ENCODE data around the gene TMC6.

DNA sequence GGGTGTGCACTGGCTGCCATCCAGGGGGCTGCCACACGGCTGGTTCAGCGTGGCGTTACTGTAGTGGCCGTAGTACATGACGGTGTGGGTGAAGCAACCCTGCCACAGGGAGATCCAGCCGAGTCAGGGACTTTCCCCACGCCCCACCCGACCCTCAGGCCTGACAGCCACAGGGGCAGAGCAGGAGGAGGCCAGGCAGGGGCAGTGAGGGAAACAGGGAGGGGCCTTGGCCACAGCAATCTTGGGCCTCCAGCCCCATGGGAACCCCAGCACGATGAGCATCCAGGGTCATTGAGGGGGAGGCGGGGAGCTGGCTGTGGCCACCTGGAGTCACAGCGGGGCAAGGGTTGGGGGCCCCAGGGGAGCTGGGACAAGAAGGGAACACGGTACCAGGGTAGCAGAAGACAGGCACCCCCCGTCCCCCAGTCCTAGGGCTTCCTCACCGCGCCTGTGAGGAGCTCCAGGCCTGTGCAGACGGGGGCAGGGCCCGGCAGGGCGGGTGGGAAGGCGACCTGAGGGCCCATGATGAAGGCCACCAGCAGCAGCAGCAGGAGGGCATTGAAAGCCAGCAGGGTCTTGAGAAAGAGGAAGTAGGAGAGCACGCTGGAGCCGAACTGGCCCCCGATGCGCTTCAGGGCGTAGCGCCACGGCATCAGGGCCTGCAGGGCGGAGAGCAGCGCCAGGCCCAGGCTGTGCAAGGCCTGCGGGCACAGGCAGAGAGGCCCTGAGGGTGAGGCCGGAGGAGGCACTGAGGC is 4.3 kb downstream of the TMC6 start:
- no peak for TF ChIP-seq CHD2 (IDR thresholded peaks at IDR 0.05; ENCODE audit: low read length, partially characterized antibody)
- no peak for TF ChIP-seq EZH2phosphoT487 (IDR thresholded peaks at IDR 0.05; ENCODE audit: borderline replicate concordance, low read depth)
- TF ChIP-seq, protein P1, sequence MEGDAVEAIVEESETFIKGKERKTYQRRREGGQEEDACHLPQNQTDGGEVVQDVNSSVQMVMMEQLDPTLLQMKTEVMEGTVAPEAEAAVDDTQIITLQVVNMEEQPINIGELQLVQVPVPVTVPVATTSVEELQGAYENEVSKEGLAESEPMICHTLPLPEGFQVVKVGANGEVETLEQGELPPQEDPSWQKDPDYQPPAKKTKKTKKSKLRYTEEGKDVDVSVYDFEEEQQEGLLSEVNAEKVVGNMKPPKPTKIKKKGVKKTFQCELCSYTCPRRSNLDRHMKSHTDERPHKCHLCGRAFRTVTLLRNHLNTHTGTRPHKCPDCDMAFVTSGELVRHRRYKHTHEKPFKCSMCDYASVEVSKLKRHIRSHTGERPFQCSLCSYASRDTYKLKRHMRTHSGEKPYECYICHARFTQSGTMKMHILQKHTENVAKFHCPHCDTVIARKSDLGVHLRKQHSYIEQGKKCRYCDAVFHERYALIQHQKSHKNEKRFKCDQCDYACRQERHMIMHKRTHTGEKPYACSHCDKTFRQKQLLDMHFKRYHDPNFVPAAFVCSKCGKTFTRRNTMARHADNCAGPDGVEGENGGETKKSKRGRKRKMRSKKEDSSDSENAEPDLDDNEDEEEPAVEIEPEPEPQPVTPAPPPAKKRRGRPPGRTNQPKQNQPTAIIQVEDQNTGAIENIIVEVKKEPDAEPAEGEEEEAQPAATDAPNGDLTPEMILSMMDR (IDR thresholded peaks at IDR 0.05) = no peak
- TF ChIP-seq TAF1 (IDR thresholded peaks at IDR 0.05; ENCODE audit: borderline replicate concordance, low read depth, low read length) = no peak
- TF ChIP-seq TEAD4 (IDR thresholded peaks at IDR 0.05; ENCODE audit: borderline replicate concordance, insufficient read depth) = no peak
- no peak for TF ChIP-seq YY1 (IDR thresholded peaks at IDR 0.05; ENCODE audit: low read depth)
- TF ChIP-seq GABPA (IDR thresholded peaks at IDR 0.05; ENCODE audit: low read depth) = no peak
- TF ChIP-seq, protein P2, sequence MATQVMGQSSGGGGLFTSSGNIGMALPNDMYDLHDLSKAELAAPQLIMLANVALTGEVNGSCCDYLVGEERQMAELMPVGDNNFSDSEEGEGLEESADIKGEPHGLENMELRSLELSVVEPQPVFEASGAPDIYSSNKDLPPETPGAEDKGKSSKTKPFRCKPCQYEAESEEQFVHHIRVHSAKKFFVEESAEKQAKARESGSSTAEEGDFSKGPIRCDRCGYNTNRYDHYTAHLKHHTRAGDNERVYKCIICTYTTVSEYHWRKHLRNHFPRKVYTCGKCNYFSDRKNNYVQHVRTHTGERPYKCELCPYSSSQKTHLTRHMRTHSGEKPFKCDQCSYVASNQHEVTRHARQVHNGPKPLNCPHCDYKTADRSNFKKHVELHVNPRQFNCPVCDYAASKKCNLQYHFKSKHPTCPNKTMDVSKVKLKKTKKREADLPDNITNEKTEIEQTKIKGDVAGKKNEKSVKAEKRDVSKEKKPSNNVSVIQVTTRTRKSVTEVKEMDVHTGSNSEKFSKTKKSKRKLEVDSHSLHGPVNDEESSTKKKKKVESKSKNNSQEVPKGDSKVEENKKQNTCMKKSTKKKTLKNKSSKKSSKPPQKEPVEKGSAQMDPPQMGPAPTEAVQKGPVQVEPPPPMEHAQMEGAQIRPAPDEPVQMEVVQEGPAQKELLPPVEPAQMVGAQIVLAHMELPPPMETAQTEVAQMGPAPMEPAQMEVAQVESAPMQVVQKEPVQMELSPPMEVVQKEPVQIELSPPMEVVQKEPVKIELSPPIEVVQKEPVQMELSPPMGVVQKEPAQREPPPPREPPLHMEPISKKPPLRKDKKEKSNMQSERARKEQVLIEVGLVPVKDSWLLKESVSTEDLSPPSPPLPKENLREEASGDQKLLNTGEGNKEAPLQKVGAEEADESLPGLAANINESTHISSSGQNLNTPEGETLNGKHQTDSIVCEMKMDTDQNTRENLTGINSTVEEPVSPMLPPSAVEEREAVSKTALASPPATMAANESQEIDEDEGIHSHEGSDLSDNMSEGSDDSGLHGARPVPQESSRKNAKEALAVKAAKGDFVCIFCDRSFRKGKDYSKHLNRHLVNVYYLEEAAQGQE (IDR thresholded peaks at IDR 0.05; ENCODE audit: low read depth, low read length) = no peak
- no peak for TF ChIP-seq MAX (IDR thresholded peaks at IDR 0.05; ENCODE audit: low read depth)
- TF ChIP-seq RFX5 (IDR thresholded peaks at IDR 0.05; ENCODE audit: low read length) = no peak
- no peak for TF ChIP-seq ELF1 (IDR thresholded peaks at IDR 0.05)

All from SK-N-SH (cell line).